HPDE6-E6E7 (cell line): ENCODE data around the gene ARL3.
A peak's percentile ranks its signal among the peaks of the same experiment; 100 is the strongest.
"Not testable (repeated sequence)": the region's sequence is repeated elsewhere in the genome, so short reads cannot be mapped to it uniquely, and the experiment has no call there.

ENCODE experiments used
- DNase-seq: peaks from one replicate; pipeline ENCODE4 v3.0.0; 2011; ENCODE audit warnings: missing footprints; ENCODE audit errors: extremely low spot score

Gene ARL3

GRCh38 chr10:102673819-102674511, 40.2 kb downstream of the ARL3 start:
- DNase-seq: peak; percentile 81

GRCh38 chr10:102673236-102673818, 40.9 kb downstream of the ARL3 start:
- DNase-seq: no peak

- no peak for DNase-seq
Observed at GRCh38 chr10:102670871-102671434, 43.2 kb downstream of the ARL3 start.

- no peak for DNase-seq
Observed at GRCh38 chr10:102670065-102670670, 44.0 kb downstream of the ARL3 start.

GRCh38 chr10:102669206-102670064, 44.8 kb downstream of the ARL3 start:
- DNase-seq: no peak

- DNase-seq: no peak
Observed at GRCh38 chr10:102668326-102669107, 45.7 kb downstream of the ARL3 start.

- not testable (repeated sequence) for DNase-seq
Observed at GRCh38 chr10:102667411-102667810, 46.8 kb downstream of the ARL3 start.

- no peak for DNase-seq
Observed at GRCh38 chr10:102665904-102666509, 48.2 kb downstream of the ARL3 start.

GRCh38 chr10:102661658-102662028, 52.6 kb downstream of the ARL3 start:
- no peak for DNase-seq

GRCh38 chr10:102660888-102661657, 53.1 kb downstream of the ARL3 start:
- no peak for DNase-seq

GRCh38 chr10:102658802-102659201, 55.4 kb downstream of the ARL3 start:
- DNase-seq: no peak

- no peak for DNase-seq
Observed at GRCh38 chr10:102657984-102658724, 56.0 kb downstream of the ARL3 start.

- DNase-seq: no peak
Observed at GRCh38 chr10:102657451-102657850, 56.7 kb downstream of the ARL3 start.

GRCh38 chr10:102656791-102657371, 57.3 kb downstream of the ARL3 start:
- no peak for DNase-seq

GRCh38 chr10:102656026-102656425, 58.2 kb downstream of the ARL3 start:
- no peak for DNase-seq

- no peak for DNase-seq
Observed at GRCh38 chr10:102654969-102655368, 59.2 kb downstream of the ARL3 start.

- no peak for DNase-seq
Observed at GRCh38 chr10:102654566-102654965, 59.6 kb downstream of the ARL3 start.

GRCh38 chr10:102653060-102653459, 61.1 kb downstream of the ARL3 start:
- no peak for DNase-seq
